GM10266 (cell line): ENCODE data around the gene TSC1.
"Not testable (repeated sequence)": the region's sequence is repeated elsewhere in the genome, so short reads cannot be mapped to it uniquely, and the experiment has no call there.

Experiments used
- DNase-seq: peaks from one replicate; pipeline ENCODE4 v3.0.0; 2012; ENCODE audit errors: extremely low spot score
- CTCF ChIP-seq: IDR thresholded peaks from 2 replicates; pipeline ENCODE4 v1.5.1; 2012; ENCODE audit warnings: mild to moderate bottlenecking, low read depth; ENCODE audit not compliant: control insufficient read depth, insufficient read depth; ENCODE audit errors: missing control alignments

TSC1 gene

GRCh38 chr9:132944294-132945185 lies at the start of gene TSC1:
TSS of gene TSC1 (minus strand) at chr9:132944616. CDS start at chr9:132928872, 15,744 bp downstream.
- no peak for TF ChIP-seq CTCF
- DNase-seq = peak; percentile 91

GRCh38 chr9:132993511-132993939 lies 49.1 kb upstream of the TSC1 start:
- no peak for TF ChIP-seq CTCF
- no peak for DNase-seq

- no peak for DNase-seq
- no peak for TF ChIP-seq CTCF
These were observed 47.2 kb upstream of the TSC1 start for GRCh38 chr9:132991351-132992300.

- no peak for DNase-seq
- TF ChIP-seq CTCF = no peak
These were observed 46.4 kb upstream of the TSC1 start for GRCh38 chr9:132990781-132991180.

- DNase-seq = not testable (repeated sequence)
These were observed 45.7 kb upstream of the TSC1 start for GRCh38 chr9:132989998-132990557.

DNA sequence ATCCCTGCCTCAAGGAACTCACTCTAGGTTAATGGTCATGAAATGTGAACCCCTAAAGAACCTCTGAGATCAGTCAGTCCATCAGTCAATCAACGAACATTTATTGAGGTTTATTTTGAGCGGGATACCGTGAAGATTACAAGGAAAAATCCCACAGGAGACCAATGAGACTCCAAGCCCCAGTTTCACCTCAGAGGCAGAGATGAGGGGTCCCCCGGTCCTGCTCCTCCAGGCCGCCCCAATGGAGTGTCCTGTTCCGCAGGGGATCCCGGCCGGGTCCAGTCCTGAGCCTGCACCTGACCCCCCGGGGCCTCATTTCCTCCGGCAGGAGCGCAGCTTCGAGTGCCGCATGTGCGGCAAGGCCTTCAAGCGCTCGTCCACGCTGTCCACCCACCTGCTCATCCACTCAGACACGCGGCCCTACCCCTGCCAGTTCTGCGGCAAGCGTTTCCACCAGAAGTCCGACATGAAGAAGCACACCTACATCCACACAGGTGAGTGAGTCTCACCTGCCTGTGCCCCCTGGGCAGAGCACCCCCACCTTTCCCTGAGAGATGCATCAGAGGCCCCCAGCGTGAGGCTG lies 45.1 kb upstream of the TSC1 start:
- DNase-seq = no peak
- TF ChIP-seq CTCF = no peak

DNA sequence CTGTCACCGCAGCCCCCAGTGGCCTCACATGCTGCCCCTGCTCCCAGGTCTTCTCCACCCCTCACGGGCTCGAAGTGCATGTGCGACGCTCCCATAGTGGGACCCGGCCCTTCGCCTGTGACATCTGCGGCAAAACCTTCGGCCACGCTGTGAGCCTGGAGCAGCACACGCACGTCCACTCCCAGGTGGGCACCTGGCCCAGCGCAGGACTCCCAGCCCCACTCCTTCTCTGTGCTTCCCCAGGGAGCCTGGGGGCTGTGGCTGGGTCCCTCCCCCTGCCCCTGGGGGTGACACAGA lies 44.5 kb upstream of the TSC1 start:
- no peak for DNase-seq

More for the DNA sequence above, 44.5 kb upstream of the TSC1 start:
- no peak for TF ChIP-seq CTCF
